Lower leg skin (tissue), 4 donors: ENCODE data around the gene UTF1. TPM values are rescaled to one million over a fixed set of nuclear protein-coding genes. Genes with fewer than 3 reads are reported as not detected.

Experiments used
- DNase-seq, 2 donors: peaks; one replicate each; pipeline ENCODE4 v3.0.0-alpha.2; 2019; ENCODE audit warnings: low spot score in 2 of 2
- H3K4me3 ChIP-seq: fragments of 200-600 bp; sonication (generic); 2 replicates; pipeline ENCODE4 v1.5.1; 2017; ENCODE audit warnings: mild to moderate bottlenecking, low read depth; ENCODE audit not compliant: poor library complexity, severe bottlenecking
- POLR2A ChIP-seq, 2 donors: fragments of 450-650 bp; IDR thresholded peaks; one replicate each; pipeline ENCODE4 v1.6.1; 2016 to 2017; ENCODE audit warnings: antibody characterized with exemption in 2 of 2, mild to moderate bottlenecking in 1 of 2, moderate library complexity in 1 of 2
- WGBS, 2 donors: methylation state at CpG; one replicate each; pipeline ENCODE4 v1.1.5; 2018; 5-methylcytosine and 5-hydroxymethylcytosine counted together
- intact Hi-C: fragments of 100-400 bp; cut with DNase I; formaldehyde crosslinking; loops from one replicate; pipeline ENCODE4 v1.15.0; 2023; ENCODE audit warnings: low total_unique reads
- total RNA-seq, 4 donors: library from RNA; depleted of rRNA; stranded (reverse); fragments of >200 nt; gene quantifications; one replicate each; pipeline ENCODE4 v1.1.0, GENCODE V29; 2016
- TF ChIP-seq, protein P1 (sequence below), 3 donors: fragments of 450-650 bp; IDR thresholded peaks; one replicate each; pipeline ENCODE4 v1.5.1; 2016; ENCODE audit warnings: antibody characterized with exemption in 3 of 3, mild to moderate bottlenecking in 3 of 3, moderate library complexity in 2 of 3

The UTF1 gene
- total RNA-seq, 4 donors from 2014 or later, result not detected

DNA sequence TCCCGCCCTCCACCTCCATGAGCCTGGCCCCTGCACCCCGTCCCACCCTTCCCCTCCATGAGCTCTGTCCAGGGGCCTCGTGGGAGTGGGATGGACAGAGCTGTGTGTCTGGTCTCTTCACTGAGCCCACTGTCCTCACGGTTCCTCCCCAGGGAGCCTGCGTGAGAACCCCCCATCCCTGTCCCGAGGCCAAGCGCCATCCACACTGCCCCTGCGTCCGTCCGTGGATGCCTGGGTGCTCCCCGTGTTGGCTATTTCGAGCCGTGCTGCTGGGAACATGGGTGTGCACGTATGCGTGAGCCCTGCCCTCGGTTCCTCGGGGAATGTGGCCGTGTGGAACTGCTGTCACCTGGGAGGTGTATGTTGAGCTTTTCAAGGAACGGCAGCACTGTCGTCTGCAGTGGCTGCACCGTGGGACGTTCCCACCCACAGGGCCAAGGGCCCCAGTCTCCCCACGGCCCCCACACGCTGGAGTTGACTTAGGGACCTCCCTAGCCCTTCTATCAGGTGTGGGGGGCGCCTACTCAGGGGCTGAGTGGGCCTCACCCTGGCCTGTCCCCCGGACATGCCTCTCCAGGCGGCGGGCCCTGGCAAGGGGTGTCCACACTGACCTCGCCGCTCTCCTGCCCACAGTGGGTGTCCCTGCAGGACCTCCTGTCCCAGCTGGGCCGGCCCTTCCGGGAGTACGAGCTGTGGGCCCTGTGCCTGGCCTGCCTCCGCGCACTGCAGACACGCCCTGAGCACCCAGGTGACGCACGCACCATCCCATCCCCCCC is 41.9 kb upstream of the UTF1 start:
- WGBS, 2 donors, result 81 to 85% methylated on average over 32 to 34 of the region's 38 CpGs

GRCh38 chr10:133189256-133189655 is 40.8 kb upstream of the UTF1 start:
- WGBS, 2 donors, result 83 to 84% methylated on average over 20 of the region's 22 CpGs
- H3K4me3 ChIP-seq, result no peak overlapping the region
- DNase-seq, result no peak
- TF ChIP-seq, protein P1, sequence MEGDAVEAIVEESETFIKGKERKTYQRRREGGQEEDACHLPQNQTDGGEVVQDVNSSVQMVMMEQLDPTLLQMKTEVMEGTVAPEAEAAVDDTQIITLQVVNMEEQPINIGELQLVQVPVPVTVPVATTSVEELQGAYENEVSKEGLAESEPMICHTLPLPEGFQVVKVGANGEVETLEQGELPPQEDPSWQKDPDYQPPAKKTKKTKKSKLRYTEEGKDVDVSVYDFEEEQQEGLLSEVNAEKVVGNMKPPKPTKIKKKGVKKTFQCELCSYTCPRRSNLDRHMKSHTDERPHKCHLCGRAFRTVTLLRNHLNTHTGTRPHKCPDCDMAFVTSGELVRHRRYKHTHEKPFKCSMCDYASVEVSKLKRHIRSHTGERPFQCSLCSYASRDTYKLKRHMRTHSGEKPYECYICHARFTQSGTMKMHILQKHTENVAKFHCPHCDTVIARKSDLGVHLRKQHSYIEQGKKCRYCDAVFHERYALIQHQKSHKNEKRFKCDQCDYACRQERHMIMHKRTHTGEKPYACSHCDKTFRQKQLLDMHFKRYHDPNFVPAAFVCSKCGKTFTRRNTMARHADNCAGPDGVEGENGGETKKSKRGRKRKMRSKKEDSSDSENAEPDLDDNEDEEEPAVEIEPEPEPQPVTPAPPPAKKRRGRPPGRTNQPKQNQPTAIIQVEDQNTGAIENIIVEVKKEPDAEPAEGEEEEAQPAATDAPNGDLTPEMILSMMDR (IDR thresholded peaks at IDR 0.05), result no peak
- no peak for TF ChIP-seq POLR2A (IDR thresholded peaks at IDR 0.05)
- intact Hi-C loops, result no loop called here

More for the DNA sequence above, 41.9 kb upstream of the UTF1 start:
- intact Hi-C loops, result no loop called here
- no peak for DNase-seq
- TF ChIP-seq, protein P1 (IDR thresholded peaks at IDR 0.05), result no peak
- TF ChIP-seq POLR2A (IDR thresholded peaks at IDR 0.05), result no peak
- no peak overlapping the region for H3K4me3 ChIP-seq

DNA sequence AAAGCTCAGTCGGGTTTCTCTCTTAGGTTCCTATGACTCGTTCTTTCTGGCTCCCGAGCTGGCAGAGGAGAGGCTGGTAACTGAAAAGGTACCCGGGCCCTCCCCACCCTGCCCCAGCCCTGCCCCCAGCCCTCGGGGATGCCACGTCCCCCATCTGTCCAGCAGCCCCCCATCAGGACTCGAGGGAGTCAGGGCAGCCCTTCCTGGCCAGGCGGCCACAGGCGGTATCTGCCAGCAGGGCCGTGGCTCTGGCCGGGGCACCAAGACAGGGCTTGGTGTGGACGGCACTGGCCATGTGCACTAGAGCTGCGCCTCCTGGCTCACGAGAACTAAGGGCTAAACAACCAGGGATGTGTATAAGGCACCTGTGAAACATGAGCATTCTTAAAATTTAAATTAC is 40.3 kb upstream of the UTF1 start:
- DNase-seq, result no peak
- no peak for TF ChIP-seq POLR2A (IDR thresholded peaks at IDR 0.05)
- TF ChIP-seq, protein P1 (IDR thresholded peaks at IDR 0.05), result no peak
- no peak overlapping the region for H3K4me3 ChIP-seq
- intact Hi-C loops, result no loop called here
- WGBS, 2 donors, result 69 to 86% methylated on average over 13 to 14 of the region's 14 CpGs

GRCh38 chr10:133190225-133190624 is 39.8 kb upstream of the UTF1 start:
- 95% methylated on average over 10 of the region's 10 CpGs for WGBS, 2 donors
- DNase-seq, result no peak
- intact Hi-C loops, result no loop called here
- TF ChIP-seq, protein P1 (IDR thresholded peaks at IDR 0.05), result no peak
- no peak for TF ChIP-seq POLR2A (IDR thresholded peaks at IDR 0.05)
- no peak overlapping the region for H3K4me3 ChIP-seq

DNA sequence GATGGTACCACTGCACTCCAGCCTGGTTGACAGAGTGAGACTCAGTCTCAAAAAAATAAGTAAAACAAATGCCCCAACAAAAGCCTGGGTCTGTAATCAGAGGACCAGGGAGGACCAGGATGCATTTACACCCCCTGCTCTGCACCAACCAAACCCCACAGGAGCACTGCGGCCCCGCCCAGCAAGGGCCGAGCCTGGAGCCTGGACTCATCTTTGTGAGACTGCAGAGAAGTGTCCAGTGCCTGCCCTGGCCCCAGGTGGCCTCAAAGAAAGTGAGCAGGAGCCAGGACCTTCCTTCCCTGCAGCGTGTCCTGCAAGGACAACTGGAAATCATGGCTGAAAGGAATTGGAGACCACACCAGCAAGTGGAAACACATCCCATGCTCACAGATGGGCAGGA is 38.4 kb upstream of the UTF1 start:
- DNase-seq, result no peak
- 81 to 91% methylated on average over 4 of the region's 4 CpGs for WGBS, 2 donors
- TF ChIP-seq POLR2A (IDR thresholded peaks at IDR 0.05), result no peak
- TF ChIP-seq, protein P1 (IDR thresholded peaks at IDR 0.05), result no peak
- no peak overlapping the region for H3K4me3 ChIP-seq
- intact Hi-C loops, result no loop called here

DNA sequence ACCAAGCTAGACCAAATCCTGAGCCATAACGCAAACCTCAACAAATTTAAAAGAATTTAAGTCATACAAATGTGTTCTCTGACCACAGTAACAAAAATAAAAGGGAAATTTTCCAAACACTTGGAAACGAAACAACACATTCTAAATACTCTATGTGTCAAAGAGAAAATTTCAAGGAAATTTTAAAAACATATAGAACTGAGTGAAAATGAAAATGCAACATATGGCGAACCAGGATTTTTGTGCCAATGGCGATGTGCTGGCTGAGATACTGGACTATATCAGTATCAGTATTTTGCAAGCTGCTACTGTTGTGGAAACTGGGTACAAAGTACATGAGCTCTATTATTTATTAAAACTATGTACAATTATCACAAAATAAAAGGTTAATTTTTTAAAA is 35.9 kb upstream of the UTF1 start:
- WGBS, 2 donors, result 88 to 90% methylated on average over 4 of the region's 4 CpGs
- TF ChIP-seq POLR2A (IDR thresholded peaks at IDR 0.05), result no peak
- TF ChIP-seq, protein P1 (IDR thresholded peaks at IDR 0.05), result no peak
- intact Hi-C loops, result no loop called here
- DNase-seq, result no peak
- no peak overlapping the region for H3K4me3 ChIP-seq
